ENCODE measurements around the gene PFDN4.
"Not testable (repeated sequence)": the region's sequence is repeated elsewhere in the genome, so short reads cannot be mapped to it uniquely, and the experiment has no call there.

PFDN4 gene

DNA sequence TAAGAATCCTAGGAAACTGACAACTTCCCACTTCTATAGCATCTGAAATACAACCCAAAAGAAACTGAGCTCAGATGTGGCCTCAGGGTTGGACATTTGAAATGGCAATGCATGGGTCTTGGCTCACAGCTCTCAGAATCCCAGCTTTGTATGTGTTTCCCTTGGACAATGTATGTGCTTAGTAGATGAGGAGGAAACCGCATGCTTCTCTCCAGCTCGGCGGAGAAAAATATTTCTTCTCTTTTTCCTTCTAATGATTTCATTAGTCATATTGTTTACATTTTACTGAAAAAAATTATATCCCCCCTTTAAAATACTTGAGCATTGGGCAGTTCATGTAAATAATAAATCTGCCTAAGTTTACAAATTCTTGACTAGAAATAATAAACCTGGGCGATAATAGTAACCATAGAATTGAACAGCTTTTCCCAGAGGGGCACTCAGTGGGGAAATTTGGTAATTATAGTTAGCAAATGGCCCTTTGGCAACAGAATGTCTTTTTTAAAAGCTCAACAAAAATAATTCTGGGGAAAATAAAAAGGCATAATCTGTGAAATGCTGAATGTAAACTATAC lies 55.3 kb downstream of the PFDN4 start:
- Histone ChIP-seq H3K79me2 (ENCODE audit: insufficient read depth, low read length) (no peaks in the 10 kb centered on the region), H2AFZ (ENCODE audit: low read depth, low read length) (no peak overlapping the region), H4K20me1 (ENCODE audit: insufficient read depth, low read length) (no peaks in the 10 kb centered on the region), H3K4me1 (ENCODE audit: insufficient read depth, low read length) (no peaks in the 10 kb centered on the region), H3K9ac (ENCODE audit: low read depth, low read length) (no peak overlapping the region), H3K27ac (ENCODE audit: low read length) (no peak overlapping the region), H3K4me2 (ENCODE audit: insufficient read depth, low read length) (no peak overlapping the region), H3K4me3 (ENCODE audit: low read depth in 1 of 2, low read length in 2 of 2) (no peak overlapping the region), H3K9me3 (ENCODE audit: insufficient read depth, low read length, severe bottlenecking) (no peaks in the 10 kb centered on the region), H3K27me3 (ENCODE audit: insufficient read depth, low read length, poor library complexity) (peaks cover 32% of the 10 kb centered on the region), H3K36me3 (ENCODE audit: insufficient read depth, low read length) (no peaks in the 10 kb centered on the region)
- TF ChIP-seq, protein P1, sequence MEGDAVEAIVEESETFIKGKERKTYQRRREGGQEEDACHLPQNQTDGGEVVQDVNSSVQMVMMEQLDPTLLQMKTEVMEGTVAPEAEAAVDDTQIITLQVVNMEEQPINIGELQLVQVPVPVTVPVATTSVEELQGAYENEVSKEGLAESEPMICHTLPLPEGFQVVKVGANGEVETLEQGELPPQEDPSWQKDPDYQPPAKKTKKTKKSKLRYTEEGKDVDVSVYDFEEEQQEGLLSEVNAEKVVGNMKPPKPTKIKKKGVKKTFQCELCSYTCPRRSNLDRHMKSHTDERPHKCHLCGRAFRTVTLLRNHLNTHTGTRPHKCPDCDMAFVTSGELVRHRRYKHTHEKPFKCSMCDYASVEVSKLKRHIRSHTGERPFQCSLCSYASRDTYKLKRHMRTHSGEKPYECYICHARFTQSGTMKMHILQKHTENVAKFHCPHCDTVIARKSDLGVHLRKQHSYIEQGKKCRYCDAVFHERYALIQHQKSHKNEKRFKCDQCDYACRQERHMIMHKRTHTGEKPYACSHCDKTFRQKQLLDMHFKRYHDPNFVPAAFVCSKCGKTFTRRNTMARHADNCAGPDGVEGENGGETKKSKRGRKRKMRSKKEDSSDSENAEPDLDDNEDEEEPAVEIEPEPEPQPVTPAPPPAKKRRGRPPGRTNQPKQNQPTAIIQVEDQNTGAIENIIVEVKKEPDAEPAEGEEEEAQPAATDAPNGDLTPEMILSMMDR (IDR thresholded peaks at IDR 0.05; ENCODE audit: borderline replicate concordance, extremely low read depth, low read length, poor library complexity, severe bottlenecking), result no peak
- no peak for TF ChIP-seq EZH2 (IDR thresholded peaks at IDR 0.05; ENCODE audit: borderline replicate concordance, low read depth, low read length, severe bottlenecking)
- ATAC-seq (ENCODE audit: insufficient read depth, low read depth) (no peak), DNase-seq (no peak)

DNA sequence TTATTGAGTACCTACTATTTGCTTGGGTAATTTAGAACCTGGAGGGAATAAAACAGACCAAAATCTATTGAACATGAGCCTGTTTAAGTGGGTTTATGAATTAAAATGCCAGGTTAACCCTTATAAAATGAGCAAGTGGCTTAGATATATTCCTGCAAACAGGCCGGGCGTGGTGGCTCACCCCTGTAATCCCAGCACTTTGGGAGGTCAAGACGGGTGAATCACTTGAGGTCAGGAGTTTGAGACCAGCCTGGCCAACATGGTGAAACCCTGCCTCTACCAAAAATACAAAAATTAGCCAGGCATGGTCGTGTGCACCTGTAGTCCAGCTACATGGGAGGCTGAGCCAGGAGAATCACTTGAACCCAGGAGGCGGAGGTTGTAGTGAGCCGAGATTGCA lies 57.9 kb downstream of the PFDN4 start:
- not testable (repeated sequence) for H3K4me3 ChIP-seq (ENCODE audit: low read depth in 1 of 2, low read length in 2 of 2); H3K9ac ChIP-seq (ENCODE audit: low read depth, low read length); H3K4me1 ChIP-seq (ENCODE audit: insufficient read depth, low read length); H3K79me2 ChIP-seq (ENCODE audit: insufficient read depth, low read length); H3K36me3 ChIP-seq (ENCODE audit: insufficient read depth, low read length); H4K20me1 ChIP-seq (ENCODE audit: insufficient read depth, low read length); H3K4me2 ChIP-seq (ENCODE audit: insufficient read depth, low read length); DNase-seq; H2AFZ ChIP-seq (ENCODE audit: low read depth, low read length); H3K9me3 ChIP-seq (ENCODE audit: insufficient read depth, low read length, severe bottlenecking); H3K27ac ChIP-seq (ENCODE audit: low read length); ATAC-seq (ENCODE audit: insufficient read depth, low read depth)
- peaks cover 38% of the 10 kb centered on the region for H3K27me3 ChIP-seq (ENCODE audit: insufficient read depth, low read length, poor library complexity)

DNA sequence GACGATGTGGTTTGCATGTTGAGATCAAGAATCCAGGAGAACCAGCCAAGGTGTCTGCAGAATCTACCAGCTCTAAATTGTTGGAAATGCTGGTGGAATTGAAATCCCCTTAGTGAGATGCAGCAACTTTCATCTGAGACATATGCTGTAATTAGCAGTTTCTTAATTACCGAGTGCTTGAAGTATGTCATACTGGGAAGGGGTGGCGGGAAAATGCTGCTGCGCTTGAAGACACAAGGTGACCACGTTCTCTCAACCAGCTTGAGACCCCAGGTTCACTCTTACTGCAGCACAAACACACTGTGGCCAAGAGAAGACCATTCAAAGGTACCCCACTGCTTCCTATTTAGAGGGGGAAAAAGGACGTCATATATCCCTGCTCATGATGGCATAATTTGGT lies 59.0 kb downstream of the PFDN4 start:
- no peaks in the 10 kb centered on the region for H3K9me3 ChIP-seq (ENCODE audit: insufficient read depth, low read length, severe bottlenecking)
- TF ChIP-seq, protein P1 (IDR thresholded peaks at IDR 0.05; ENCODE audit: borderline replicate concordance, extremely low read depth, low read length, poor library complexity, severe bottlenecking), result no peak
- no peak for TF ChIP-seq EZH2 (IDR thresholded peaks at IDR 0.05; ENCODE audit: borderline replicate concordance, low read depth, low read length, severe bottlenecking)
- H3K9ac ChIP-seq (ENCODE audit: low read depth, low read length), result no peak overlapping the region
- no peak overlapping the region for H2AFZ ChIP-seq (ENCODE audit: low read depth, low read length)
- H3K4me1 ChIP-seq (ENCODE audit: insufficient read depth, low read length), result no peaks in the 10 kb centered on the region
- no peak for DNase-seq
- H3K79me2 ChIP-seq (ENCODE audit: insufficient read depth, low read length), result no peaks in the 10 kb centered on the region
- no peaks in the 10 kb centered on the region for H3K36me3 ChIP-seq (ENCODE audit: insufficient read depth, low read length)
- H4K20me1 ChIP-seq (ENCODE audit: insufficient read depth, low read length), result no peaks in the 10 kb centered on the region
- H3K4me3 ChIP-seq (ENCODE audit: low read depth in 1 of 2, low read length in 2 of 2), result no peak overlapping the region
- no peak for ATAC-seq (ENCODE audit: insufficient read depth, low read depth)
- H3K4me2 ChIP-seq (ENCODE audit: insufficient read depth, low read length), result no peak overlapping the region
- peaks cover 38% of the 10 kb centered on the region for H3K27me3 ChIP-seq (ENCODE audit: insufficient read depth, low read length, poor library complexity)
- H3K27ac ChIP-seq (ENCODE audit: low read length), result no peak overlapping the region

DNA sequence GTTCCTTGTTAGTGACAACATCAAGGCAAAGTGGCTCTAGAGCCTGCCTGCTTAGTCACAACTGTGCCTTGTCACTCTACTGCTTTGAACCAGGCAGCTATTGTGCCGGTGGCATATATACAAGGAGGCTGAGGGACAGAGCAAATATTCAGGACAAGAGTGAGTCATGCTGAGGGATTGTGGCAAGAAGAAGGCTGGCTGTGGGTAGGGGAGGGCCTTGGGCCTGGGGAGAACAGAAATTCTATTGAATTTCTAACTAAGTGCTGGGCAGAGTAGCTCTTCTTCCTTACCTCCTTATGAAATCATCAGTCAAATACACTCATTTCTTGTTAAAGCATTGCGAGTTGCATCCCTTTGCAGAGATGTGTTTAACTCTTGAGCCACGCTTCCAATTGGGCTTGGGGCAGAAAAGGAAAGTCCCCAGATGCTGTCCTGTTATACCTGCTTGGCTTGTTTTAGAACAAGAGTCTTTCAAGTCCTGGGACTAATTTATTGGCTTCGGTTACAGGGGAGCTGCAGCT lies 59.7 kb downstream of the PFDN4 start:
- ATAC-seq (ENCODE audit: insufficient read depth, low read depth), result no peak
- Histone ChIP-seq H3K9me3 (ENCODE audit: insufficient read depth, low read length, severe bottlenecking) (no peaks in the 10 kb centered on the region), H3K4me3 (ENCODE audit: low read depth in 1 of 2, low read length in 2 of 2) (no peak overlapping the region), H3K27ac (ENCODE audit: low read length) (no peak overlapping the region), H2AFZ (ENCODE audit: low read depth, low read length) (no peak overlapping the region), H3K9ac (ENCODE audit: low read depth, low read length) (no peak overlapping the region), H3K36me3 (ENCODE audit: insufficient read depth, low read length) (no peaks in the 10 kb centered on the region), H3K4me1 (ENCODE audit: insufficient read depth, low read length) (no peaks in the 10 kb centered on the region), H3K79me2 (ENCODE audit: insufficient read depth, low read length) (no peaks in the 10 kb centered on the region), H3K4me2 (ENCODE audit: insufficient read depth, low read length) (no peak overlapping the region), H3K27me3 (ENCODE audit: insufficient read depth, low read length, poor library complexity) (peaks cover 38% of the 10 kb centered on the region), H4K20me1 (ENCODE audit: insufficient read depth, low read length) (no peaks in the 10 kb centered on the region)
- DNase-seq, result no peak
- TF ChIP-seq, protein P1 (IDR thresholded peaks at IDR 0.05; ENCODE audit: borderline replicate concordance, extremely low read depth, low read length, poor library complexity, severe bottlenecking), result no peak
- TF ChIP-seq EZH2 (IDR thresholded peaks at IDR 0.05; ENCODE audit: borderline replicate concordance, low read depth, low read length, severe bottlenecking), result no peak
